Measurements from ENCODE around the gene MON2. TPM values are rescaled to one million over a fixed set of nuclear protein-coding genes. Genes with fewer than 3 reads are reported as not detected.
"Not testable (repeated sequence)": the region's sequence is repeated elsewhere in the genome, so short reads cannot be mapped to it uniquely, and the experiment has no call there.

MON2 gene
- total and polyA plus RNA-seq, 2 donors from 2014 or later, result 11.6 to 57.9 TPM

DNA sequence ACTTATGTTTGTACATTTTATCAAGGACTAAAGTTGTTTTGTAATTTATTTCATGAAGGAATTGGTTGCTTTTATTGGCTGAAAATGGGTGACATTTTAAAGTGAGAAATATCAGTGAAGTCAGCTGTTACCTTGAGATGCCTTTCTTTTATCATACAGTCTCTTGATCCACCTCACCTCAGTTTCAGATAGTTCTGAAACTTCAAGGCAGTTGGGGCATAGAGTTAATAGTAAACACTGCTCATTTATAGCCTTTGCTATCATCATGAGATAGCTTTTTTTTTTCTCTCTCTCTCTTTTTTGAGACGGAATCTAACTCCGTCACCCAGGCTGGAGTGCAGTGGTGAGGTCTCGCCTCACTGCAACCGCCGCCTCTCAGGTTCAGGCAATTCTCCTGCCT, 76.7 kb downstream of the MON2 start:
- Histone ChIP-seq H3K4me3 (ENCODE audit: low read length in 3 of 3) (no peak overlapping the region), H3K36me3 (ENCODE audit: control insufficient read depth in 2 of 3, insufficient read depth in 3 of 3, low read length in 3 of 3) (peaks cover 4 to 21% (median 8%) of the 10 kb centered on the region in 3 donors), H3K27me3 (ENCODE audit: control insufficient read depth, insufficient read depth, low read length) (no peaks in the 10 kb centered on the region), H3K27ac (ENCODE audit: low read depth in 2 of 2, low read length in 2 of 2) (no peak overlapping the region), H3K9ac (ENCODE audit: low read length in 3 of 3) (no peak overlapping the region), H3K9me3 (ENCODE audit: control insufficient read depth in 2 of 3, insufficient read depth in 1 of 3, low read length in 3 of 3) (no peaks in the 10 kb centered on the region), H3K4me1 (ENCODE audit: control insufficient read depth in 2 of 3, insufficient read depth in 2 of 3, low read depth in 1 of 3, low read length in 3 of 3) (no peaks in the 10 kb centered on the region)
- intact Hi-C loops (cut with DNase I), result no loop called here
- DNase-seq, result no peak
- FAIRE-seq, result no peak
- TF ChIP-seq, protein P1, sequence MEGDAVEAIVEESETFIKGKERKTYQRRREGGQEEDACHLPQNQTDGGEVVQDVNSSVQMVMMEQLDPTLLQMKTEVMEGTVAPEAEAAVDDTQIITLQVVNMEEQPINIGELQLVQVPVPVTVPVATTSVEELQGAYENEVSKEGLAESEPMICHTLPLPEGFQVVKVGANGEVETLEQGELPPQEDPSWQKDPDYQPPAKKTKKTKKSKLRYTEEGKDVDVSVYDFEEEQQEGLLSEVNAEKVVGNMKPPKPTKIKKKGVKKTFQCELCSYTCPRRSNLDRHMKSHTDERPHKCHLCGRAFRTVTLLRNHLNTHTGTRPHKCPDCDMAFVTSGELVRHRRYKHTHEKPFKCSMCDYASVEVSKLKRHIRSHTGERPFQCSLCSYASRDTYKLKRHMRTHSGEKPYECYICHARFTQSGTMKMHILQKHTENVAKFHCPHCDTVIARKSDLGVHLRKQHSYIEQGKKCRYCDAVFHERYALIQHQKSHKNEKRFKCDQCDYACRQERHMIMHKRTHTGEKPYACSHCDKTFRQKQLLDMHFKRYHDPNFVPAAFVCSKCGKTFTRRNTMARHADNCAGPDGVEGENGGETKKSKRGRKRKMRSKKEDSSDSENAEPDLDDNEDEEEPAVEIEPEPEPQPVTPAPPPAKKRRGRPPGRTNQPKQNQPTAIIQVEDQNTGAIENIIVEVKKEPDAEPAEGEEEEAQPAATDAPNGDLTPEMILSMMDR (IDR thresholded peaks at IDR 0.05; ENCODE audit: borderline replicate concordance, extremely low read depth, insufficient read depth), result no peak

DNA sequence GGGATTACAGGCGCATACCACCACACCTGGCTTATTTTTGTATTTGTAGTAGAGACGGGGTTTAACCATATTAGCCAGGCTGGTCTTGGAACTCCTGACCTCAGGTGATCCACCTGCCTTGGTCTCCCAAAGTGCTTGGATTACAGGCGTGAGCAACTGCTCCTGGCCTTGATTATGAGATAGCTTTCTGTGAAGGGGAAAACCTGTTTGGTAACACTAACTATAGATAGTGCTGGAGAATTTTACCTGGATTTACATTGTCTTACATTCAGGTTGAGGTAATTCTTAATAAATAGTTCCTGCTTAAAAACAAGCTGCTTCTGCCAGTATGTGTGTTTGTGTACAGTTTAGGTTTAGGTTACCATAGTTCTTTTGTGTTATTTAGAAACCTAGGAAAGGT, 77.1 kb downstream of the MON2 start:
- Histone ChIP-seq H3K9me3 (ENCODE audit: control insufficient read depth in 2 of 3, insufficient read depth in 1 of 3, low read length in 3 of 3) (no peaks in the 10 kb centered on the region), H3K27ac (ENCODE audit: low read depth in 2 of 2, low read length in 2 of 2) (no peak overlapping the region), H3K9ac (ENCODE audit: low read length in 3 of 3) (no peak overlapping the region), H3K4me3 (ENCODE audit: low read length in 3 of 3) (no peak overlapping the region), H3K27me3 (ENCODE audit: control insufficient read depth, insufficient read depth, low read length) (no peaks in the 10 kb centered on the region), H3K4me1 (ENCODE audit: control insufficient read depth in 2 of 3, insufficient read depth in 2 of 3, low read depth in 1 of 3, low read length in 3 of 3) (no peaks in the 10 kb centered on the region), H3K36me3 (ENCODE audit: control insufficient read depth in 2 of 3, insufficient read depth in 3 of 3, low read length in 3 of 3) (peaks cover 2 to 19% (median 8%) of the 10 kb centered on the region in 3 donors)
- intact Hi-C loops (cut with DNase I), result no loop called here
- FAIRE-seq, result no peak
- TF ChIP-seq, protein P1 (IDR thresholded peaks at IDR 0.05; ENCODE audit: borderline replicate concordance, extremely low read depth, insufficient read depth), result no peak
- DNase-seq, result no peak

DNA sequence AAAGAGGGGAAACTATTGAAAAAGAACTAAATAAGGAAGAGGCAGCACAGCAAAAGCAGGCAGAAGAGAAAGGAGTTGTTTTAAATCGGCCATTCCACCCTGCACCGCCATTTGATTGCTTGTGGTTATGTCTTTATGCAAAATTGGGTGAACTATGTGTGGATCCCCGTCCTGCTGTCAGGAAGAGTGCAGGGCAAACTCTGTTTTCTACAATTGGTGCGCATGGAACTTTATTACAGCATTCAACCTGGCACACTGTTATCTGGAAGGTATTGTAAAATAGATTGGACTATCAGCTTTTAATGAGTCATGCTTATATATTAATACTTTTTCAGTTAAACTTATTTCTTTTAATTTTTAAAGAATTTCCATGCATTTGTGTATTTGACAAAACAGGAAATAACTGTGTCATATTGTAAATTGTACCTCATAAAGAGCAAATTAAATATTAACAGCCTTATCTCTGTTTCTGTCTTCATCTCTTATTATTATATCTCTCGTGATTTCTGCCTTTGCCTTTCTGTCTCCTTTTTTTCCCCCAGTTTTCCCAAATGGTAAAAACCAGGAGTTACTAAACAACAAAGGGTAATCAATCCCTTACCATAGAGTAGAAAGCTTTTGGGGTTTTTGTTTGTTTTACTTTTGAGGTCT, 86.4 kb downstream of the MON2 start:
- DNase-seq, result no peak
- Histone ChIP-seq H3K9ac (ENCODE audit: low read length in 3 of 3) (no peak overlapping the region), H3K27me3 (ENCODE audit: control insufficient read depth, insufficient read depth, low read length) (no peaks in the 10 kb centered on the region), H3K9me3 (ENCODE audit: control insufficient read depth in 2 of 3, insufficient read depth in 1 of 3, low read length in 3 of 3) (no peaks in the 10 kb centered on the region), H3K4me1 (ENCODE audit: control insufficient read depth in 2 of 3, insufficient read depth in 2 of 3, low read depth in 1 of 3, low read length in 3 of 3) (no peaks in the 10 kb centered on the region), H3K27ac (ENCODE audit: low read depth in 2 of 2, low read length in 2 of 2) (no peak overlapping the region), H3K36me3 (ENCODE audit: control insufficient read depth in 2 of 3, insufficient read depth in 3 of 3, low read length in 3 of 3) (peaks cover 2 to 17% (median 16%) of the 10 kb centered on the region in 3 donors), H3K4me3 (ENCODE audit: low read length in 3 of 3) (no peak overlapping the region)
- TF ChIP-seq, protein P1 (IDR thresholded peaks at IDR 0.05; ENCODE audit: borderline replicate concordance, extremely low read depth, insufficient read depth), result no peak
- FAIRE-seq, result no peak
- intact Hi-C loops (cut with DNase I), result no loop called here

DNA sequence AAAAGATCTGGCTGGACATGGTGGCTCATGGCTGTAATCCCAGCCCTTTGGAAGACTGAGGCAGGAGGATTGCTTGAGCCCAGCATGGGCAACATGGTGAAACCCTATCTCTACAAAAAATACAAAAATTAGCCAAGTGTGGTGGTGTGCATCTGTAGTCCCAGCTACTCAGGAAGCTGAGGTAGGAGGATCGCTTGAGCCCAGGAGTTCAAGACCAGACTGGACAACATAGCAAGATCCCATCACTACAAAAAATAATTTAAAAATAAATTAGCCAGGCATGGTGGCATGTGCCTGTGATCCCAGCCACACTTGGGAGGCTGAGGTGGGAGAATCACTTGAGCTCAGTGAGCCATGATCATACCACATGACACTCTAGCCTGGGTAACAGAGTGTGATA, 92.7 kb downstream of the MON2 start:
- DNase-seq; H3K9ac ChIP-seq (ENCODE audit: low read length in 3 of 3); H3K4me3 ChIP-seq (ENCODE audit: low read length in 3 of 3); FAIRE-seq; H3K27me3 ChIP-seq (ENCODE audit: control insufficient read depth, insufficient read depth, low read length); H3K9me3 ChIP-seq (ENCODE audit: control insufficient read depth in 2 of 3, insufficient read depth in 1 of 3, low read length in 3 of 3); H3K27ac ChIP-seq (ENCODE audit: low read depth in 2 of 2, low read length in 2 of 2); H3K4me1 ChIP-seq (ENCODE audit: control insufficient read depth in 2 of 3, insufficient read depth in 2 of 3, low read depth in 1 of 3, low read length in 3 of 3); intact Hi-C loops (cut with DNase I): not testable (repeated sequence)
- peaks cover 9 to 23% (median 16%) of the 10 kb centered on the region in 3 donors for H3K36me3 ChIP-seq (ENCODE audit: control insufficient read depth in 2 of 3, insufficient read depth in 3 of 3, low read length in 3 of 3)
